ENCODE data around the gene GRIN2C. TPM values are rescaled to one million over a fixed set of nuclear protein-coding genes. Genes with fewer than 3 reads are reported as not detected.

GRIN2C gene
- polyA plus RNA-seq, 1 donor, result 0.71 TPM

- DNase-seq (ENCODE audit: low read depth), result no peak
Measured at GRCh38 chr17:74864297-74864865, 4.7 kb upstream of the GRIN2C start.

- DNase-seq (ENCODE audit: low read depth), result no peak
Measured at GRCh38 chr17:74863420-74864296, 4.0 kb upstream of the GRIN2C start.

DNA sequence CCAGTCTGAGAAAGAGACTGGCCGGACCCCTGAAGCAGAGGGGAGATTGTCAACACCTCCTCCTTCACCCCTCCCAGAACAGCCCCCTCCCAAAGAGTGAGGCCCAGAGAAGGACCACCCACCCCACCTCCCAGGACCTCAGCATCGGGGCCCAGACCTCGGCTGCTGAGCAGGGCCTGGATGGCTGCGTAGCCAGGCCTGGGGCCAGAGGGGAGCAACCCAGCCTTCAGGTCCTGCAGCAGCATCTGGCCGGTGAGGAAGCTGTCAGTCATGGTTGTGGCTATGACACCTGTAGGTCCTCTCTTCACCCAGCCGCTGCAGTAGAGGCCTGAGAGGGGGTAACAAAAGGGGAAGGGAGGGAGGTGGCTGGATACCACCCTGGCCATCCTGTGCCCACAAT, 3.2 kb upstream of the GRIN2C start:
- no peak for DNase-seq (ENCODE audit: low read depth)

- DNase-seq (ENCODE audit: low read depth), result no peak
Measured at GRCh38 chr17:74862108-74862901, 2.6 kb upstream of the GRIN2C start.

DNA sequence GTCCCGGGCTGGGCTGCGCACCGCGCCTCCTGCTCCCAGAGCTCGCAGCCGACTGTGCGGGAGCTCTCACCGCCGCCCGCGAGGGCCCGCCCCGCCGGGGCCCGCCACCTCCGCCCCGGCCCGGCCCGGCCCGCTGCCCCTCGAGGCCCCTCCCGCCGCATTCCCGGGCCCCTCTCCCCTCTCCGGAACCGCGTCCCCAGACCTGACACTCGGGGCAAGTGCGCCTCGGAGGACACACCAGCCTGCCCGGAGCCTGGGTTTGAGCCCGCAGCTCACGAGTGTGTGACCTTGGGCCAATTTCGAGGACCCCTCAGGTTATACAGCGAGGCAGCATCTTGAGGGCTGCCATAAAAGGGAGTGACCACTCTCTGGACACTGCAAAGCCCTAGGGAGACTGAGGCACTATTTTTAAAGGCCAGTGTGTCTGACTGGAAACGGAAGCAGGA, 2.0 kb upstream of the GRIN2C start:
- no peak for DNase-seq (ENCODE audit: low read depth)

- DNase-seq (ENCODE audit: low read depth), result no peak
Measured at GRCh38 chr17:74860872-74861661, 1.4 kb upstream of the GRIN2C start.

- DNase-seq (ENCODE audit: low read depth), result no peak
Measured at GRCh38 chr17:74860229-74860871, 665 bp upstream of the GRIN2C start.

- DNase-seq (ENCODE audit: low read depth), result no peak
Measured at GRCh38 chr17:74858672-74859458, 820 bp downstream of the GRIN2C start.

DNA sequence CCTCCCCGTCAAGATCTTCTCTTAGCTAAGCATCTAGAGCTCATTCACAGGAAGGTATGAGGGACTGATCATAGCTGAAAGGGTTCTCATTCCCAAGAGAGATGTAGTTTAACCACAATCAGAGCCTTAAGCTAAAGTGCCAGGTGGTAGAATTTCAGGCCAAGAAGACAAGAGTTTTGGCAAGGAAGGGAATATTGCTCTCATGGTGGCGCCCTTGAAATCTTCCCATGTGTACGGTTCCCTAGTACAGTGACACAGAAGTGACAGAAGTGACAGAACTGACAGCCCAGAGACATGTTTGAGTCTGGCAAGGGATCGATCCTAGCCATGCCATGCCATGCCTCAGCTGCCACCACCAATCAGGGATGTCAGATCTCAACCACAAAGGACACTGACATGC, 2.5 kb downstream of the GRIN2C start:
- DNase-seq (ENCODE audit: low read depth), result no peak

DNA sequence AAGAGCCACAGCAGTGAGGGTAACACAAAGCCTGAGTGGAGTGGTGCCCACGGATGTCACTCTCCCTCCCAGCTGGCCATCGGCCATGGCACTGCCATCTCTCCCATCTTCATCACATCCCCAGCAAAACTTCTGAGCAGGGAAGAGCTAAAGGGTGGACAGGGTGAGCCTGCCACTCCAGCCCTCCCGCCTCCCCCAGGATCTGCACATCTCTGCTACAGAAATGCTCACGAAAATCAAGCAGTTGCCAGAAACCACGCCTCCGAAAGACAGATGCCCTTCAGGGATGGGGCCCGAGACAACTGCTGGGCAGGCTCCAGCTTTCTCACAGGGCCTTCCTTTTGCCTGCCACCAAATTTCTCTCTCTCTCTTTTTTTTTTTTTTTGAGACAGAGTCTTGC, 3.6 kb downstream of the GRIN2C start:
- no peak for DNase-seq (ENCODE audit: low read depth)

GRCh38 chr17:74855323-74855722, 4.4 kb downstream of the GRIN2C start:
- DNase-seq (ENCODE audit: low read depth), result no peak

DNA sequence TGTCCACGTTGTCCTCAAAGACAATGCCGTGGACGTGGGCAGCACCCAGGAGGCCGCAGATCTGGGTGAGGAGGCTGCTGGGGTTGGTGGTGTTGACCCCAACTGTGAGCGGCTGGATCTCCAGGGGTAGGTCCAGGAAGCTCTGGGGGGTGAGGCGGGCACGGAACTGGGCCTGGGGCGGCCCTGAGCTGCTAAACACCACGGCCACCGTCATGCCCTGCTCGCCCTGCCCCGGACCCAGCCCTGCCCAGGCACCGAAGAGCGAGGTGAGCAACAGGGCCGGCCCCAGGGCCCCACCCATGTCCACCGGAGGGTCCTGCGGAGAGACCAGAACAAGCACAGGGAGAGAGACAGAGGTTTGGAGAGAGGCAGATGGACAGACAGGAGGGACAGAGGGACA, 4.9 kb downstream of the GRIN2C start:
- DNase-seq (ENCODE audit: low read depth), result no peak

- no peak for DNase-seq (ENCODE audit: low read depth)
Measured at GRCh38 chr17:74853669-74854068, 6.0 kb downstream of the GRIN2C start.

DNA sequence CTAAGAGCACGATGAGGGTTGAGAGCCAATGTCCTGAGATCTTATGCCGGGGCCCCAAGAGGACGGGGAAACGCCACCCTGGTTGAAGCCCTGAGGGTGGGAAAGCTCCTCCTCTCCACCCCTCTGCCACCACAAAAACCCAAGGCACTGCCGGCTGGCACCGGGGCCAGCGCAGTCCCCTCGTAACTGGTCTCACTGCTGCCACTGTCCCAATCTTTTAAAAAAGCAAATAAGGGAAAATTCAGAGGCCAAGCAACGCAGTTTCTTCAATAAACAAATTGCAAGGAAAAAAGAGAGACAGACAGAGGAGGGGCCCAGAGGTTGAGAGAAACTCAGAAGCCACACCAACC, 6.7 kb downstream of the GRIN2C start:
- DNase-seq (ENCODE audit: low read depth), result no peak

- DNase-seq (ENCODE audit: low read depth), result no peak
Measured at GRCh38 chr17:74852237-74853047, 7.2 kb downstream of the GRIN2C start.

DNA sequence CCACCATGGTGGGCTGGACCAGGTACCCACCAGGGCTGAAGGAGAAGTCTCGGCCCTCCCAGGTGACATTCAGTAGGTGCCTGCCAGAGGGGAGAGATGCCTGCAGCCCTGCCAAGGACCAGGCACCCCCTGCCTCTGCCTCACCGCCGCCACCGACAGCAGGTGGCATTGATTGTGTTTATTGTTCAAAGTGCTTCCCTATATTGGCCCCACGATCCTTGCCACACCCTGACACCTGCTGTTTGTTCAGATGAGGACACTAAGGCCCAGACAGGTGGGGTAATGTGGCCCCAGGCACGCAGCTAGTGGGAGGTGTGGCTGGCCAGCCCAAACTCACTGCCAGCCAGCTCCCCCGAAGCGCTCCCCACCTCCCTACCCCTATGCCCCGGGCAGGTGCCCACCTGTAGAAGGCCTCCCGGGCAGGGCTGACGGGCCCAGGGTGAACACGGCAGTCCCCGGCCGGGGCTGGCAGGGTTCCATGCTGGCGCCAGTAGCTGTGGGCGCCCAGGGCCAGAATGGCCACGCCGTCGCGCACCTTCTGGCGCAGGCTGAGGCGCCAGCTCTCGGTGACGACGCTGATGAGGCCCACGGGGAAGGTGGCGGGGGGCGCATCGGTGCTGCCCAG, 8.0 kb downstream of the GRIN2C start:
- no peak for DNase-seq (ENCODE audit: low read depth)

- no peak for DNase-seq (ENCODE audit: low read depth)
Measured at GRCh38 chr17:74850914-74851313, 8.8 kb downstream of the GRIN2C start.

- DNase-seq (ENCODE audit: low read depth), result no peak
Measured at GRCh38 chr17:74850310-74850709, 9.4 kb downstream of the GRIN2C start.
